DND-41 (cell line): ENCODE measurements around the gene SERPINB8.

ENCODE experiments used
- CTCF ChIP-seq: IDR thresholded peaks from 2 replicates; pipeline ENCODE4 v1.5.1; 2012; ENCODE audit warnings: borderline replicate concordance, low read length, moderate library complexity, mild to moderate bottlenecking; ENCODE audit not compliant: poor library complexity, severe bottlenecking; ENCODE audit errors: extremely low read depth
- EZH2 ChIP-seq: IDR thresholded peaks from 3 replicates; pipeline ENCODE4 v1.6.1; 2012; ENCODE audit warnings: borderline replicate concordance, low read depth, mild to moderate bottlenecking, moderate library complexity, low read length, inconsistent platforms; ENCODE audit not compliant: severe bottlenecking

GRCh38 chr18:64027931-64028695, 58.2 kb downstream of the SERPINB8 start:
- TF ChIP-seq CTCF (no peak), EZH2 (no peak)
